ENCODE data around the gene SYTL1.

The SYTL1 gene

DNA sequence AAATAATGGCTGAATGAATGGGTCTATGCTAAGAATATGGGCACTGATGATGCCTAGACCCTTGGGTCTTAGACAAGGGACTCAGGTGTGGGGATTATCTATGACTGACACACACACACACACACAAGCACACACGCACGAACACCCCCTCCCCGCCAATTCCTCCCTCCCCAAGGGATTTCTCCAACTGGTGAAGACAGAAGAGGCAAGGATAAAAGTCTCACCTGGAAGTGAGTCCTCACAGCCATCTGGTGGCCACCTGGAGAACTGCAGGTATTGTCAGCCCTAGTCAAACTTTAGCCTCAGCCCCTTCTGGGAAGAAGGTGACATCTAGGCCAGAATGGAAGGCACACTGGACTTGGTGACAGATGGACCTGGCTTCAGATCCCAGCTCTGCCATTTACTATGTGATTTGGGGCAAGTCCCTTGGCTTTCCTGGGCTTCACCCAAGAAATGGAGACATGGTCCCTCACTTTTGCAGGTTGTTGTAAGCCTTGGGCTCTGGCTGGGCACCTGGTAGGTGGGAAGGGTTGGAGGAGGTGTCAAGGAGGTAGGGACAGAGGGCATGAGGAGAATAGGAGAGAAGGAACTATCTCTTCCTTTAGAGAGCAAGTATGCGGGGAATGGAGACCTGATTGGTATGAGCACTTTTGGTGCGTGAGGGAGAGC is 46.6 kb downstream of the SYTL1 start:
- peaks cover 8 to 10% of the 10 kb centered on the region in 2 experiments for H3K27me3 ChIP-seq (ENCODE audit: control insufficient read depth in 1 of 2, insufficient read depth in 1 of 2, low read length in 2 of 2)
- no peak overlapping the region for H3K27ac ChIP-seq (ENCODE audit: low read length, poor library complexity, severe bottlenecking)
- no peak overlapping the region for H3K4me3 ChIP-seq (ENCODE audit: insufficient read depth in 1 of 2, low read depth in 1 of 2, low read length in 2 of 2)
- no peak overlapping the region for H3K14ac ChIP-seq (ENCODE audit: low read length in 2 of 2)
- H3K4me2 ChIP-seq (ENCODE audit: low read length, poor library complexity, severe bottlenecking): no peak overlapping the region
- H3K79me1 ChIP-seq (replicated peaks; ENCODE audit: low read length, poor library complexity, severe bottlenecking): peaks cover 3% of the 10 kb centered on the region
- no peak overlapping the region for H3K4ac ChIP-seq (ENCODE audit: low read depth in 1 of 2, low read length in 2 of 2)
- H2BK120ac ChIP-seq (ENCODE audit: low read depth, low read length): no peak overlapping the region
- 41% methylated on average over 5 of the region's 5 CpGs for WGBS
- H2BK12ac ChIP-seq (ENCODE audit: low read length in 2 of 2): no peak overlapping the region
- H2BK15ac ChIP-seq (ENCODE audit: low read depth, poor library complexity, severe bottlenecking): no peak overlapping the region
- no peak overlapping the region for H2BK5ac ChIP-seq (ENCODE audit: low read depth, low read length, poor library complexity, severe bottlenecking)
- H3K9ac ChIP-seq (ENCODE audit: low read length): no peak overlapping the region
- no peaks in the 10 kb centered on the region for H3K9me3 ChIP-seq (ENCODE audit: control insufficient read depth, low read length)
- no peak overlapping the region for H4K91ac ChIP-seq (ENCODE audit: low read length)
- no peak overlapping the region for H3K18ac ChIP-seq (ENCODE audit: low read depth in 1 of 2, low read length in 2 of 2)
- no peak overlapping the region for H3K23ac ChIP-seq (ENCODE audit: low read length in 2 of 2)
- H3K4me1 ChIP-seq (ENCODE audit: control insufficient read depth, insufficient read depth, low read depth, low read length): peaks cover 16% of the 10 kb centered on the region
- peak; percentile 52 for DNase-seq
- no peak overlapping the region for H2AFZ ChIP-seq (ENCODE audit: low read depth, low read length)
- no peak overlapping the region for H4K8ac ChIP-seq (ENCODE audit: low read length)
- no peak overlapping the region for H2AK5ac ChIP-seq (ENCODE audit: low read length, severe bottlenecking)
- no peaks in the 10 kb centered on the region for H3K36me3 ChIP-seq (ENCODE audit: control insufficient read depth in 1 of 2, insufficient read depth in 2 of 2, low read depth in 1 of 2, low read length in 2 of 2)

- no peak overlapping the region for H3K14ac ChIP-seq (ENCODE audit: low read length in 2 of 2)
- peaks cover 6% of the 10 kb centered on the region for H3K79me1 ChIP-seq (replicated peaks; ENCODE audit: low read length, poor library complexity, severe bottlenecking)
- H3K9me3 ChIP-seq (ENCODE audit: control insufficient read depth, low read length): no peaks in the 10 kb centered on the region
- H2BK5ac ChIP-seq (ENCODE audit: low read depth, low read length, poor library complexity, severe bottlenecking): no peak overlapping the region
- DNase-seq: no peak
- H3K9ac ChIP-seq (ENCODE audit: low read length): peak overlapping the region; percentile 95
- WGBS: 60% methylated on average over 13 of the region's 13 CpGs
- H3K4me2 ChIP-seq (ENCODE audit: low read length, poor library complexity, severe bottlenecking): peak overlapping the region; percentile 94
- peak overlapping the region in 1 of 2 experiments; percentile 17 for H3K4ac ChIP-seq (ENCODE audit: low read depth in 1 of 2, low read length in 2 of 2)
- H2BK120ac ChIP-seq (ENCODE audit: low read depth, low read length): no peak overlapping the region
- H3K27ac ChIP-seq (ENCODE audit: low read length, poor library complexity, severe bottlenecking): no peak overlapping the region
- peak overlapping the region; percentile 94 for H2BK15ac ChIP-seq (ENCODE audit: low read depth, poor library complexity, severe bottlenecking)
- H3K23ac ChIP-seq (ENCODE audit: low read length in 2 of 2): no peak overlapping the region
- H4K91ac ChIP-seq (ENCODE audit: low read length): peak overlapping the region; percentile 72
- H3K36me3 ChIP-seq (ENCODE audit: control insufficient read depth in 1 of 2, insufficient read depth in 2 of 2, low read depth in 1 of 2, low read length in 2 of 2): peaks cover 0 to 6% of the 10 kb centered on the region in 2 experiments
- H3K18ac ChIP-seq (ENCODE audit: low read depth in 1 of 2, low read length in 2 of 2): peak overlapping the region in 1 of 2 experiments; percentile 73
- H3K27me3 ChIP-seq (ENCODE audit: control insufficient read depth in 1 of 2, insufficient read depth in 1 of 2, low read length in 2 of 2): peaks cover 4 to 8% of the 10 kb centered on the region in 2 experiments
- peak overlapping the region; percentile 57 to 91 for H2BK12ac ChIP-seq (ENCODE audit: low read length in 2 of 2)
- H2AK5ac ChIP-seq (ENCODE audit: low read length, severe bottlenecking): peak overlapping the region; percentile 2
- H3K4me1 ChIP-seq (ENCODE audit: control insufficient read depth, insufficient read depth, low read depth, low read length): peaks cover 18% of the 10 kb centered on the region
- peak overlapping the region in 1 of 2 experiments; percentile 88 for H3K4me3 ChIP-seq (ENCODE audit: insufficient read depth in 1 of 2, low read depth in 1 of 2, low read length in 2 of 2)
- peak overlapping the region; percentile 80 for H4K8ac ChIP-seq (ENCODE audit: low read length)
- H2AFZ ChIP-seq (ENCODE audit: low read depth, low read length): no peak overlapping the region
Observed at GRCh38 chr1:27391511-27392095, 49.8 kb downstream of the SYTL1 start.

GRCh38 chr1:27392096-27392777 is 50.4 kb downstream of the SYTL1 start, which contains the start of gene GPR3:
Gene GPR3 (plus strand): TSS chr1:27392622. CDS start chr1:27393799, 1,177 bp downstream.
- peaks cover 0 to 8% of the 10 kb centered on the region in 2 experiments for H3K27me3 ChIP-seq (ENCODE audit: control insufficient read depth in 1 of 2, insufficient read depth in 1 of 2, low read length in 2 of 2)
- DNase-seq: peak; percentile 94
- H2BK12ac ChIP-seq (ENCODE audit: low read length in 2 of 2): peak within 1 kb of the TSS; percentile 57 to 91
- H3K4me2 ChIP-seq (ENCODE audit: low read length, poor library complexity, severe bottlenecking): peak within 1 kb of the TSS; percentile 94
- peaks cover 18% of the 10 kb centered on the region for H3K4me1 ChIP-seq (ENCODE audit: control insufficient read depth, insufficient read depth, low read depth, low read length)
- no peak within 1 kb of the TSS for H3K14ac ChIP-seq (ENCODE audit: low read length in 2 of 2)
- H3K27ac ChIP-seq (ENCODE audit: low read length, poor library complexity, severe bottlenecking): no peak within 1 kb of the TSS
- 9% methylated on average over 62 of the region's 69 CpGs for WGBS
- peak within 1 kb of the TSS; percentile 37 for H2AK5ac ChIP-seq (ENCODE audit: low read length, severe bottlenecking)
- H2AFZ ChIP-seq (ENCODE audit: low read depth, low read length): peak within 1 kb of the TSS; percentile 67
- H4K8ac ChIP-seq (ENCODE audit: low read length): peak within 1 kb of the TSS; percentile 80
- peak within 1 kb of the TSS; percentile 72 for H4K91ac ChIP-seq (ENCODE audit: low read length)
- H3K4ac ChIP-seq (ENCODE audit: low read depth in 1 of 2, low read length in 2 of 2): peak within 1 kb of the TSS; percentile 58 to 79
- H3K9ac ChIP-seq (ENCODE audit: low read length): peak within 1 kb of the TSS; percentile 95
- H3K23ac ChIP-seq (ENCODE audit: low read length in 2 of 2): no peak within 1 kb of the TSS
- H3K4me3 ChIP-seq (ENCODE audit: insufficient read depth in 1 of 2, low read depth in 1 of 2, low read length in 2 of 2): peak within 1 kb of the TSS; percentile 68 to 88
- H3K9me3 ChIP-seq (ENCODE audit: control insufficient read depth, low read length): no peaks in the 10 kb centered on the region
- peaks cover 6% of the 10 kb centered on the region for H3K79me1 ChIP-seq (replicated peaks; ENCODE audit: low read length, poor library complexity, severe bottlenecking)
- peak within 1 kb of the TSS; percentile 47 for H2BK5ac ChIP-seq (ENCODE audit: low read depth, low read length, poor library complexity, severe bottlenecking)
- H3K18ac ChIP-seq (ENCODE audit: low read depth in 1 of 2, low read length in 2 of 2): peak within 1 kb of the TSS; percentile 63 to 82
- peak within 1 kb of the TSS; percentile 78 for H2BK120ac ChIP-seq (ENCODE audit: low read depth, low read length)
- peak within 1 kb of the TSS; percentile 94 for H2BK15ac ChIP-seq (ENCODE audit: low read depth, poor library complexity, severe bottlenecking)
- H3K36me3 ChIP-seq (ENCODE audit: control insufficient read depth in 1 of 2, insufficient read depth in 2 of 2, low read depth in 1 of 2, low read length in 2 of 2): peaks cover 0 to 6% of the 10 kb centered on the region in 2 experiments
